HG03469 (cell line): ENCODE measurements around the gene KCND3.

Experiments used
- ATAC-seq: cut with Tn5 transposase; IDR thresholded peaks from one replicate; pipeline ENCODE4 v1.9.1; 2021; ENCODE audit warnings: mild to moderate bottlenecking, moderate library complexity, moderate number of reproducible peaks; ENCODE audit not compliant: unreplicated experiment

KCND3 gene

DNA sequence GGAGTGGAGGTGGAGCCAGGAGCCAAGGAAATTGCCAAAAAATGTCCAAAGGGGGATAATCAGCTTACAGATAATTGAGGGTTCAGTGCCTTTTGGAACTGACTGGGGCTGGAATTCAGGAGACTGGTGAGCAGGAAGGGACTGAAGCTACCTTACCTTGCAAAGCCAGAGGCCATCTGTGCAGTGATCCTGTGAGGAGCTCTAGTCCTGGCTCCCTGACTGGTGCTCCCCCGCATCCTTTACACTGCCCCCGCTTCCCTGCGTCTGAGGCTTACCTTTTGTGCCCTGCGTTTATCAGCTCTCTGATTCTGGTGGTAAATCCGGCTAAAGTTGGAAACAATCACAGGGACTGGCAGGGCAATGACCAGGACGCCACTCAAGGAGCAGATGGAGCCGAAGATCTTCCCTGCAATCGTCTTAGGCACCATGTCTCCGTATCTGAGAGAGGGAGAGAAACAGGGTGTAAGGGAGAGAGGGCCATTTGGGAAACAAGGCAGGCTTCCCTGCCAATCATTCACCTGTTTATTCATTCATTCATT is 202.7 kb downstream of the KCND3 start:
- no peak for ATAC-seq

DNA sequence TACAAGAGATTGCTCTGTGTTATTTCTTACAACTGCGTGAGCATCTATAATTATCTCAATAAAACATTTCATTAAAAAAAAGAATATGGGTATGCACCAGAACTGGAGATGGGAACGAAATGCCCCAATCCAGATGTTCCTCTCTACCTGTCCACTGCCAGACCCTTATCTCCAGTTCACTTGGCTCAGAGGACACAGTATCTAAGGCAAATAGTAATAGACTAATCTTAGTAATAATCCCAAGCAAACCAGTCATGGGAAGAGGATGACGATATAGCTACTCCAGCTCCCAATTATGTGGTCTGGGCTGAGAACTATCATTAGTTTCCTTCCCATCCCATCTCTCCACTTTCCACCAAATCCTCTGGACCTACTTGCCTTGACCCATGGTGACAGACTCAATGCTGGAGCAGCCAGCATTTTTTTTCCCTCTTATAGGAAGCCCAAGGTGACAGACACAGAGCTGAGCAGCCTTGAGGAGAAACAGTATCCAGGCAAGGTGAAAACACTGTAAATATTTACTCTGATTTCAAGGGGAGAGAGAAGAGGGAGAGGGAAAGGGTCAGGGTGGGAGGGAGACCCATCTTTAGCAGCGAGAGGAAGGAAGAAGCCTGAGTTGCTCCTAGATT is 205.1 kb downstream of the KCND3 start:
- ATAC-seq: no peak

DNA sequence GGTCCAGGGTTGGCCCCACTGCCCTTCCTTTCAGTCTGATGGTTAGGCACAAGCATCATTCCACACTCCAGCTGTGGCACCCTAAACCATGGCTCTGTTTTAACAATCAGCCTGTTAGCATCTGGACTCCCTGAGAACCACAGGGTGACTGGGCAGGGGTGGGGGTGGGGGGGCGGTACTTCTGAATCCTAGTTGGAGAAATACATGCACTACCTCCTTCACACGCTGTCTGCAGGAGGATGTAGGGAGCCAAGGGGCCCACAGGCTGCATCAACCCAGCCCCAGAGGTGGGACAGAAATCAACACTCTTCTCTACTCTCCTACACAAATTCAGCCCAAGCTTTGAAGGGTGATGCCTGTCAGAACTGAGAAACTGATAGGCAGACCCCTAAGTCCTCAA is 209.9 kb downstream of the KCND3 start:
- no peak for ATAC-seq

DNA sequence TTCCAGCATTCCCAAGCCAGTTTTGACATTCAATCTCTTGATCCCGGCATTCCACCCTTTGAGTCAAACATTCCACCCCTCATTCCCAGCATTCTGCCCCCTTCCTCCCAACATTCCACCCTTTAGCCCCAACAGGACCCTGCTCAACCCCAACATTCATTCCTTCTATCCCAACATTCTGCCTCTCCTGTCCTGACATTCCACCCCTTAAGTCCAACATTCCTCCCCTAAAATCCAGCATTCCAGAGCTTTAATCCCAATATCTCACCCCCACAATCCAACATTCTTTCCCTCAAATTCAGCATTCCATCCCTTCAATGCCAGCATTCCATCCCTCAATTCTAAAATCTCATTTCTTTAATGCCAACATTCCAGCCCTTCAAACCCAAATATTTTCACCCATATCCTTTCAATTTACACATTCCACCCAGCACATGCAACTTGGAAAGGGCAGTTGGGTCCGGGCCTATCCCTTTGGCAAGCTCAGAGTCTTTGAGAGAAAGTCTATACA is 210.9 kb downstream of the KCND3 start:
- ATAC-seq: no peak

DNA sequence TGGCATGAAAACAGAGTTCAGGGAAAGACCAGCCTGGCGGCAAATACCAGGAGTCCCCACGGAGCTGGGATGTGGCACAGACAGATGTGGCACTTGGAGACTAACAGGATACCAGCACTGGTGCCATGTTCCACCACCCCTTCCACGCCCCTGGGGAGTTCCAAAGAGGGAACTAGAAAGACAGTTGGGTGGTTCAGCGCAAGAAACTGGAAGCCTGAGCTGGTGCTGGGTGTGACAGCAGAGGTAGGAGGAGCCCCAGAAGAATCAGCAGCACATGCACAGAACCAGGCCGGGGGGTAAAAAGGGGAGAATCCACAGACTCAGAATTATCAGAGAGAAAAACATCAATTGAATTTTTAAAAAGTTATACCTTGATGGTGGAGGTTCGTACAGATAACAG is 211.4 kb downstream of the KCND3 start:
- no peak for ATAC-seq

DNA sequence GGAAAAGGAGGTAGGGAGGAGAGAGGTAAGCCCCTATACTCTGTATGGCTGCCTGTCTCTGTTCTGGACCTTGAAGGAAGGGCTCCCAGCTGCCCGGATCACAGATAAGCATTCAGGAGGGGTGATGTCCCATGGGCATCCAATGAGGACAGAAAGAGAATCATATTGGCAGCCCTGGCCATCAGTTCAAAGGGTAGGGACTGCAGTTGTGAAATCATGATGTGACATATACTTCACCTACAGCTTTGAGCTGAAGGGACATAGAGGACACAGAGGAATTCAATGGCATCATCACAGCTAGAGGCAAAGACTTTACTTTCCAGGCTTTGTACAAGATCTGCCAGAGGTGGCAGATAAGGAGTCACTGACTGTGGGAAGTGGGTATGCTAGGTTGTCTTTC is 212.2 kb downstream of the KCND3 start:
- no peak for ATAC-seq

DNA sequence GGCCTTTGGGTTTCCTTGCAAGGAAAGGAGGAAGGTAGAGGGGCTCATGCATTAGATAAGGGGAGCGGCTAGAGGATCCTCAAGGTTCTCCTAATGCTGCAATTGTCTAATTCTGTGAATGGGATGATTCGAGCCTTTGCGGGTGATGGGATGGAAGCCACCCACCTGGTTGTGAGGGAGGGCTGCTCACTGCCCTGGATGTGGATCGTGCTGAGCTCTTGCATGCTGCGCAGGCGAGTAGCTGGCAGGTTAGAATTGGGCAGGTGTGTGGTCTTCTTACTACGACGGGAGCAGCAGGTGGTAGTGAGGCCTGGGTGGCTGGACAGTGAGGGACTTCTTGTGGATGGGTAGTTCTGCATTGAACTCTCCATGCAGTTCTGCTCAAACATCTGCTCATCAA is 212.6 kb downstream of the KCND3 start:
- no peak for ATAC-seq

DNA sequence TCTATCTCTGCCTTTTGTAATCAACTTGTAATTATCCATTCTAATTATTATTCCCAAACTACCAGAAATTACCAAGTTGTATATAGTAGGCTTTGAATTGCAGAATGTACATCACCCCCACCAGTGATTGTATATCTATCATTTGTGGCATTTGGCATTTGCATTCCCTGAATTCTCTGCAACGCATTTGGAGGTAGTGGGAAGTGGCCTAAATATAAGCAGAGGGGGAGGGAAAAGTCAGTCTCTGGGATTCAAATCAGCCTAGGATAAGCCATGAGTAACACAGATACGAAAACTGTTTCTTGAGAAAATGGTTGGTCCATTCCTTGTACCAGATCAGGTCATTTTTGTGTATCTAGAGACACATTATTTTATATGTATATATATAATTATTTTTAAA is 213.1 kb downstream of the KCND3 start:
- no peak for ATAC-seq

DNA sequence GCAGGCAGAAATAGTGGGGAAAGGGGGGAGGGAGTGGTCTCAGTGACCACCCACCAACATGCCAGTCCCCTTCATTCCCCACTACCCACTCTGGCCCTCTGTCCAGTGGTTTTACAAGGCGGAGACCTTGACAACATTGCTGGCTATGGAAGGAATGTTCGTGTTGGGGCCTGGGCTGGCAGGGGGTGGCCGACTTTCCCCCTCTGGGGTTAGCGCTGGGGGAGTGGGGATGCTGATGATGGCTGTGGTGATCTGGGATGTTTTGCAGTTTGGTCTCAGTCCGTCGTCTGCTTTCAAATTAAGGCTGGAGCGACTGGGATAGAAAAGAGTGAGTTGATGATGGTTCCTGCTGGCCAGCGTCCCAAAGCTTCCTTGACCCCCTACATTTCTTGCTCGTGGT is 213.5 kb downstream of the KCND3 start:
- ATAC-seq: no peak

DNA sequence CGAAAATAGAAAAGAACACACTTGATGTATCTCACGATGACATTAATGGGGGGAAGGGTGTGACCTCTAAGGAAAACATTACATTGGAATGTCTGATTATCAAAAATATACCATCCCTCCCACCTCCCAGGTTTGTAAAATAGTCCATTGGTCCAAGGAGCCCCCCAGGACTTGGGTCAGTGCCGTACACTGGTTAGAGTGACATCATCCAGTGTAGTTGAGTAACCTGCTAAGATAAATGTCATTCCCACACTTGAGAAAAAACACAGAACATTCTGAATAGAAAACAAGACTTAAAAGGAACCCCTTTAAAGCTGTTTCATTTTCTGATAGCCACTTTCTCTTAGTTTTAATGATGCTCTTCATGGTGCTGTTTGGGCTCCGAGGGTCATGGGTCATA is 218.6 kb downstream of the KCND3 start:
- no peak for ATAC-seq

DNA sequence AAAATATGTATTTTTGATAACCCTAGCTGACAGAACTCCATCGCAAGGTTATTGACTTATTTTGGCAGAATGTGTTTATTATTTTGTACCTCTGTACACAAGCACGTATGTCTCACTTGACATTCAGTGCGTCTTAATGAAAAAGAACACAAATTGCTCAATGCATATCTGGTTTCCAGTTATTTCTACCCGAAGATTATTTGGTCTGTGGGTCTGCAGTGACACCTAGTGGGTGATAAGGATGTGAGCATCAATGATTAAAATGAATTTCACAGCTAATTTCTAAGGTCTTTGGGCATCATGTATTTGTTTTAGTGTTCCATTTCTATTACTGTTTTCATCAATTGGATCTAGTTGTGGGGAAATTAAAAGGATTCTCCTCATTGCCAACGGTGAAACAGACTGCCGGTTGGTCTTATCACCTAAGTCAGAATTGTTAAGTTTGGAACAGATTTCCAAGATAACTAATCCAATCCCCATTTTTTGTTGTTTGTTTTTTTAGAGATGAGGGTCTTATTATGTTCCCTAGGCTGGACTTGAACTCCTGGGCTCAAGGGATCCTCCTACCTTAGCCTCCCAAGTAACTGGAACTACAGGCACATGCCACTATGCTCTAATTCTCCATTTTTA is 219.8 kb downstream of the KCND3 start:
- ATAC-seq: no peak

DNA sequence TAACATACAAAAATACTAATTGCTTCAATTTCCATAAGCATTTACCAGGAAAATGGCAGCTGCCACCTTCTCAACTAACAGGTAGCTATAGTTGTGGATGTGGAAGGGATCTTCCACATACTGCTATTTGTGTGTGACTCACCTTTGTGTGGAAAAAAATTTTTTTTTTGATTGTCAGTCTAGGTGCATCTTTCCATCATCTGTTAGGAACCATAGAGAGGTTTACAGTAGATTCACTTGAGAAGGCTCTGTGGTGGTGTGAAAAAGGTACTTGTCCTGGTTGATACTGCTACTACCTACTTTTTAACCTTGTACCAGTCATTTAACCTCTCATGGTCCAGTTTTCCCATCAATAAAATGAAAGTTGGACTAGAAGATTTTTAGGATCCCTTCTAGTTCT is 220.8 kb downstream of the KCND3 start:
- ATAC-seq: no peak

DNA sequence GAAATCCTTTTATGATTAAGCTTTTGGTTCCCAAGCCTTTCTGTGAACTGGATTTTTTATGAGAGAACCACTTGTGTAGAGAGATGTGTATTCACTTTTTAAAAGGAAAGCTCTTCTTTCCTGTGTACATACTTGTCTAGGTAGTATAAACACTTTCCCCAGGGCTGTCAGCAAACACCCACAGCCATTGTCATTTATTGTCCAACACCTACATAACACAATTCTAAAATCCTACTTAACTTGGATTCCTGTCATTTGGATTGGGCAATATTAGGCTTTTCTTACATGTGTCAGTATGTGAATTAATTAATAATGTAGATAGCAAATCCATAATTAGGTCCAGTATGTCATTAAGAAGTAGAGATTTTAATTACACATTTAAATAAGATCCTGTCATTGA is 221.4 kb downstream of the KCND3 start:
- no peak for ATAC-seq

DNA sequence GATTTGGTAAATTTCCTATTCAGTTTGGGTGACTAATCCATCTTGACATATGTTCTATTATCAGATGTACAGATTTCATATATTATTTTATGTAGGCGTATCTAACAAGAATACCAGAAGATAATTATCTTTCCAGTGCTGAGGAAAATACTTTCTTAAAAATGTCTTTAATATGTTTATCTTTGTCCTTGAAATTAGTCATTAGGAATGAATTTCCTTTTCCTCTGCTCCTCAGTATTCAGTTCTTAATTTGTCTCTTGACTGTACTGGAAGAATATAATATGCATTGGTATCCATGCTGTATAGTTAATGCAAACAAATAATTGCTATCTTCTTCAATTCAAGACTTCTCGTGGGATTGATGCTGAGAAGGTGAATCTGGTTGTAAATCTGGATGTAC is 227.1 kb downstream of the KCND3 start:
- ATAC-seq: no peak

DNA sequence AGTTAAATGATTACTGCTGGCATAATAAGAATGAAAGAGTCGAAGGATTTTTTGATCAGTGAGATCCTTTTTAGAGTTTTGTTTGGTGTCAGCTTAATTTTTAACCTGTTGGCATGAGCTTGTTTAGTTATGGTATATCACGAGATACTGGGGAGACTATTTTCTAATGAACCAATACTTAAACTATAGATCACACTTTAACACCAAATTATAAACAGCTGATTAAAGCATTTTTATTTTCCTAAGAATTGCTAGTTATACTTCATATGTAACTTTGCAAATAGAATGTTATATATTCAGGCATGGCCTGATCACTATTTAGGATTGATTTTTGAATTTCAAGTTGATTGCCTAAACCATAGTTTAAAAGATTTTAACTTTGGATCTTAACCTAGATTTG is 227.8 kb downstream of the KCND3 start:
- ATAC-seq: no peak

DNA sequence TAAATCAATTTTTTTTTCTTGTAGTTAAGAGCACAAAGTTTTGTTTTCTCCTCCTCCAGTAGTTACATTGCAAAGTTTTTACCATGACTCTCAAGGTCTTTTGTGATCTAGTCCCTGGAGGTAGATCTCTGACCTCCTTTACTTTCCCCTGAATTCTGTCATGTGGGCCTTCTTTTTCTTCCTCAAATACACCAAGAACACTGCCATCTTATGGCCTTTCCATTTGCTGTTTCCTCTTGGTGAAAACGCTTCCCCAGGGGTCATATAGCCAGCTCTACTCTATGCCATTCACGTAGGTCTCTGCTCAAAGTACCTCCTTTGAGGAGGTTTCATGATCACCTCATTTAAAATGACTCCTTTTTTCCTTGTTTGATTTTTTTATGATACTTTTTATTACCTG is 231.1 kb downstream of the KCND3 start:
- no peak for ATAC-seq

DNA sequence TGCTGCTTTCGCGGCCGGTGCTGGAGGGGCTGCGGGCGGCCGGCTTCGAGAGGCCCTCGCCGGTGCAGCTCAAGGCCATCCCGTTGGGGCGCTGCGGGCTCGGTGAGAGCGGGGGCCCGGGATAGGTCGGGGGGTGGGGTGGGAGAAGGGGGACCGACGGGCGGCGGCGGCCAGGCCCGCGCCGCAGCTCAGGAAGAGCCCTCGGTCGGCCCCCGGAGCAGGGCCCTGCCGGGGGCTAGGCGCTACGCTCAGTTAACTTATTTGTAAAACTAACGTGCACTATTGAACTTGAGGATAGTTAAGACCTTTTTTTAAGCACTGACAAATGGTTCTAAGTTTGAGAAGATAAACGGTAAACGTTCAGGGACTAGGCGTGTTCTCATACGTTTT is 233.3 kb downstream of the KCND3 start:
- no peak for ATAC-seq

DNA sequence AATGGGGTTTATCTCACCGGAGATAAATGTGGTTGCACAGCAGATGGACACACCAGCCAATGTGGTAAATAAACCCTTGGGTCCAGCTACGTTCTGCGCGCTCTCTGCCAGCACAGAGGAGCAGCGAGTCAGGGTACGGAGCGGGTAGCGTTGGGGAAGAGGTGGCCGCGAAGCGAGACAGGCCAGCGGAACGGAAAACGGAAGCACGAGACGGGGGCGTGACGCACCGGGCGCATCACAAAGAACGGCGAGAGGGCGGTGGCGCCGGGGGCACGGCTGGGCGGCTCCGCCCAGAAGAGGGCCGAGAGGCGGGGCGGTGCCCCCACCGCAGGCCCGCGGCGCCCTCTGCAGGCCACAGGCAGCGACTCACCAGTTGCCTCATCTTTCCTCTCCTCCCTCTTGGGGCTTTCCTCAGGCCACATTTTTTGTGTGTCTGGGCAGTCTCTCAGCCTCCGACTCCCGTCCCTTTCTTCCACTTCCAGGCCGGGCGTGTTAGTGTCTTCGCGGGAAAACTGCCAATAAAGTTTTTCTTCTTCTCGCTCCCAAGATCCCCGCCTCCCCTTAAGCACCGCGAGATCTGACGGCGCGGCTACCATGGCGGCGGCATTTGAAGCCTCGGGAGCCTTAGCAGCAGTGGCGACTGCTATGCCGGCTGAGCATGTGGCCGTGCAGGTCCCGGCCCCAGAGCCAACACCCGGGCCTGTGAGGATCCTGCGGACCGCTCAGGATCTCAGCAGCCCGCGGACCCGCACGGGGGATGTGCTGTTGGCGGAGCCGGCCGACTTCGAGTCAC is 233.9 kb downstream of the KCND3 start, which contains the start of gene DDX20:
DDX20 (plus strand) TSS at position 571 of the 793 bp plus-strand sequence; CDS start at position 595, 24 bp downstream.
- peak; percentile 76 for ATAC-seq

DNA sequence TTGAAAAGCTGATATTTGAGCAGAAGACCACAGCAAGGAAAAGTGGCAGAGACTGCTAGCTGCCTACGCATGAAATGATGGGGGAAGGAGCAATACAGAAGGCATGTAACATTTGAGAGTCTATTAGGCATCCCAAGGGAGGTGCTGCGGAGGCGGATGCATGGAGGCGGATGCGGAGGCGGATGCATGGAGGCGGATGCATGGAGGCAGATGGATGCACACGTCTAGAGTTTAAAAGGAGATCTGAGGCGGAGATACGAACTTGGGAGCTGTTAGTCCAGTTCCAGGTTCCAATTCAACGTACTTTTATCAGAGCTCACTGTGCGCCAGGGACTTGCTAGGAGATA is 234.5 kb downstream of the KCND3 start:
- no peak for ATAC-seq

DNA sequence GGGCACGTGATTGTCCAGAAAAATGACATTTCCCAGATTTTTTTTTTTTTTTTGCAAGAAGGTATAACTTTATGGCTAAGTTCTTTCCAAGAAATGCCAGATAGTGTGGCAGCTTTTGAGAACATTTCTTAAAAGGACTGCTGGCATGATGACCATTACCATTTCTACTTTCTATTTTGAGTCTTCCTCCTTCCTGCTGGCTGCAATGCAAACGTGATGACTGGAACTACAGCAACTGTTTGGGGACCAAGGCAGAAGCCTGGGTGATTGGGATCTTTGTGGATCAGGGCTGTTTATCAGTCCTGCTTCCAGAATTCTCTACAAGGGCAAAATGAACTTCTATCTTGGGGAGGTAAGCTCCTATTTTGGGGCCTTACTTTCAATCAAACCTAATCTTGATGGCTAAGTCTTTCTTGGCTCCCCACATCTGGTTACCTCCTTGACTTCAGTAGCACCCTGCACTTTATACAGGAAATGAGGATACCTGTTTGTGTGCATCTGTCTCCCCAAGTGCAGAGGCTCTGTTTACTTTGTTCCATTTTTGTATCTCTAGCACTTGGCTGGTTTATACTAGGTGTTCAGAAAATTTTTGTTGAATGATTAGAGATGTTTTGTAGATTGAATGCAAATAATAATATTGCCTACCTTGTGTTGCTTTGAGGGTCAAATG is 237.4 kb downstream of the KCND3 start:
- no peak for ATAC-seq

DNA sequence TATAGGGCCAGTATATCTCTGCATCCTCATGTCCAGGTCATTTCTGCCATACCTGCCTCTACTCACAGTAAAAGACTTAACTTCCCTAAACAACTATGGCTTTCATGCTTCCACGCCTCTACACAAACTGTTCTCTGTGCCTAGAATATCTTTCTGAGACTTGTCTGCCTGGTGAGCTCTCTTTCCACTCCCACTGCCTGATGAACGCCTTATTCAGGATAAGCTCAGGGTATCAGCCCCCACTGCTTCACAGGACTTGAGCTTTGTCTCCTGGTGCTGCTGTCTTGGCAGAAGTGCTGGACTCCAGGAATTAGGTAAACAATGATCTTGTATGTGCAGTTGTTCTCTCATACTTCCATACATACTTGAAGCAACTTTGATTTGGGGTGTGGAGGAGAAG is 238.6 kb downstream of the KCND3 start:
- ATAC-seq: no peak
